Fibroblast of lung (primary cell): ENCODE results near the gene PPP3CB. TPM values are rescaled to one million over a fixed set of nuclear protein-coding genes. Genes with fewer than 3 reads are reported as not detected.

Experiments used
- DNase-seq, 2 donors: peaks; one replicate each; pipeline versions ENCODE4 v3.0.0 to v3.0.0-alpha.2; 2010; ENCODE audit warnings: low read depth in 2 of 2
- H2AFZ ChIP-seq: 2 replicates; pipeline ENCODE4 v1.5.1; 2012; ENCODE audit warnings: low read length, control low read depth, inconsistent platforms
- H3K27ac ChIP-seq: 2 replicates; pipeline ENCODE4 v1.5.1; 2011; ENCODE audit warnings: low read length, control low read depth; ENCODE audit not compliant: insufficient read depth
- H3K27me3 ChIP-seq: 2 replicates; pipeline ENCODE4 v1.5.1; 2011; ENCODE audit warnings: mild to moderate bottlenecking, low read length; ENCODE audit not compliant: control insufficient read depth, insufficient read depth
- H3K36me3 ChIP-seq: 2 replicates; pipeline ENCODE4 v1.5.1; 2011; ENCODE audit warnings: low read length; ENCODE audit not compliant: control insufficient read depth, insufficient read depth
- H3K4me1 ChIP-seq: 2 replicates; pipeline ENCODE4 v1.5.1; 2011; ENCODE audit warnings: low read length; ENCODE audit not compliant: control insufficient read depth, insufficient read depth; ENCODE audit errors: extremely low read depth
- H3K4me2 ChIP-seq: 2 replicates; pipeline ENCODE4 v1.5.1; 2011; ENCODE audit warnings: low read length, control low read depth; ENCODE audit not compliant: insufficient read depth; ENCODE audit errors: extremely low read depth
- H3K4me3 ChIP-seq, 4 experiments: fragments of 200-600 bp in 1 of 4; sonication (generic) in 1 of 4; replicated peaks in 1 of 4; 2 replicates each; pipeline ENCODE4 v1.5.1; 2011 to 2016; ENCODE audit warnings: low read length in 4 of 4, low read depth in 3 of 4, mild to moderate bottlenecking in 3 of 4, control low read depth in 2 of 4, inconsistent platforms in 1 of 4, mixed read lengths in 1 of 4; ENCODE audit not compliant: insufficient read depth in 1 of 4; ENCODE audit errors: control extremely low read depth in 1 of 4
- H3K79me2 ChIP-seq: 2 replicates; pipeline ENCODE4 v1.5.1; 2012; ENCODE audit warnings: mild to moderate bottlenecking, low read length, inconsistent platforms; ENCODE audit not compliant: control insufficient read depth, insufficient read depth
- H3K9ac ChIP-seq: 2 replicates; pipeline ENCODE4 v1.5.1; 2011; ENCODE audit warnings: mild to moderate bottlenecking, low read length, control low read depth; ENCODE audit not compliant: insufficient read depth
- H3K9me3 ChIP-seq: 2 replicates; pipeline ENCODE4 v1.5.1; 2012; ENCODE audit warnings: low read depth, low read length; ENCODE audit not compliant: control insufficient read depth, insufficient read depth
- H4K20me1 ChIP-seq: 2 replicates; pipeline ENCODE4 v1.5.1; 2011; ENCODE audit warnings: low read length; ENCODE audit not compliant: control insufficient read depth, insufficient read depth; ENCODE audit errors: extremely low read depth
- CTCF ChIP-seq, 2 donors: IDR thresholded peaks in 1 of 2; conservative IDR thresholded peaks in 1 of 2; 1 replicate in 1 of 2; 2 replicates in 1 of 2; pipeline ENCODE4 v1.5.1; 2011 to 2012; ENCODE audit warnings: low read length in 2 of 2, control low read depth in 1 of 2, inconsistent platforms in 1 of 2, low read depth in 1 of 2, mild to moderate bottlenecking in 1 of 2
- EZH2 ChIP-seq: IDR thresholded peaks from 2 replicates; pipeline ENCODE4 v1.5.1; 2012; ENCODE audit warnings: low read length, control low read depth, mild to moderate bottlenecking; ENCODE audit errors: missing control alignments
- polyA plus RNA-seq, 2 donors: library from polyadenylated mRNA; depleted of rRNA in 1 of 2; stranded (reverse) in 1 of 2; unstranded in 1 of 2; fragments of >200 nt; gene quantifications; 2 replicates each; pipeline ENCODE4 v1.2.1, GENCODE V29; 2011 to 2012; ENCODE audit warnings: missing spikeins in 1 of 2
- total RNA-seq: library from RNA; depleted of rRNA; stranded (reverse); fragments of >200 nt; gene quantifications from 2 replicates; pipeline ENCODE4 v1.2.1, GENCODE V29; 2014

Gene PPP3CB
- total and polyA plus RNA-seq, 2 donors (not counting 1 experiment from before 2014, with no cell fraction given), result 27.1 to 38.8 TPM

GRCh38 chr10:73522263-73522662, 26.4 kb upstream of the PPP3CB start:
- H3K36me3 ChIP-seq, result no peaks in the 10 kb centered on the region
- TF ChIP-seq EZH2 (no peak), CTCF (conservative IDR thresholded peaks at IDR 0.05 in 1 of 2, IDR thresholded peaks at IDR 0.05 in 1 of 2; ENCODE audit: low read depth in 1 of 2, low read length in 2 of 2) (no peak)
- H3K4me3 ChIP-seq, result no peak overlapping the region
- no peaks in the 10 kb centered on the region for H3K9me3 ChIP-seq
- DNase-seq, result peak; percentile 17 to 67
- no peaks in the 10 kb centered on the region for H3K79me2 ChIP-seq
- H2AFZ ChIP-seq, result no peak overlapping the region
- H3K9ac ChIP-seq, result no peak overlapping the region
- no peak overlapping the region for H3K4me2 ChIP-seq
- H3K4me1 ChIP-seq, result no peaks in the 10 kb centered on the region
- no peak overlapping the region for H3K27ac ChIP-seq
- H3K27me3 ChIP-seq, result no peaks in the 10 kb centered on the region
- no peaks in the 10 kb centered on the region for H4K20me1 ChIP-seq

- Histone ChIP-seq H3K27ac (no peak overlapping the region), H3K4me1 (no peaks in the 10 kb centered on the region), H3K4me3 (no peak overlapping the region), H4K20me1 (no peaks in the 10 kb centered on the region), H3K27me3 (no peaks in the 10 kb centered on the region), H3K79me2 (no peaks in the 10 kb centered on the region), H3K4me2 (no peak overlapping the region), H2AFZ (no peak overlapping the region), H3K9me3 (no peaks in the 10 kb centered on the region), H3K36me3 (no peaks in the 10 kb centered on the region), H3K9ac (no peak overlapping the region)
- no peak for DNase-seq
- TF ChIP-seq CTCF (conservative IDR thresholded peaks at IDR 0.05 in 1 of 2, IDR thresholded peaks at IDR 0.05 in 1 of 2; ENCODE audit: low read depth in 1 of 2, low read length in 2 of 2) (no peak), EZH2 (no peak)
Measured at GRCh38 chr10:73519336-73519735, 23.5 kb upstream of the PPP3CB start.

- no peak overlapping the region for H3K4me2 ChIP-seq
- H2AFZ ChIP-seq, result no peak overlapping the region
- no peaks in the 10 kb centered on the region for H3K27me3 ChIP-seq
- TF ChIP-seq CTCF (conservative IDR thresholded peaks at IDR 0.05 in 1 of 2, IDR thresholded peaks at IDR 0.05 in 1 of 2; ENCODE audit: low read depth in 1 of 2, low read length in 2 of 2), result no peak
- no peak for TF ChIP-seq EZH2
- no peak overlapping the region for H3K27ac ChIP-seq
- no peaks in the 10 kb centered on the region for H3K4me1 ChIP-seq
- DNase-seq, result peak in 1 of 2 donors; percentile 71
- H3K4me3 ChIP-seq, result no peak overlapping the region
- H3K9me3 ChIP-seq, result no peaks in the 10 kb centered on the region
- no peaks in the 10 kb centered on the region for H4K20me1 ChIP-seq
- no peaks in the 10 kb centered on the region for H3K36me3 ChIP-seq
- H3K79me2 ChIP-seq, result no peaks in the 10 kb centered on the region
- H3K9ac ChIP-seq, result no peak overlapping the region
Measured at GRCh38 chr10:73517166-73517888, 21.5 kb upstream of the PPP3CB start.
